Esophagus muscularis mucosa (tissue), 4 donors: Measurements from ENCODE around the gene ZNF862. TPM values are rescaled to one million over a fixed set of nuclear protein-coding genes. Genes with fewer than 3 reads are reported as not detected.

Experiments
- DNase-seq: peaks from one replicate; pipeline ENCODE4 v3.0.0-alpha.2; 2017; ENCODE audit errors: extremely low spot score
- H3K27ac ChIP-seq, 4 donors: fragments of 200-600 bp; sonication (generic); replicated peaks in 1 of 4; 1 replicate in 3 of 4; 2 replicates in 1 of 4; pipeline ENCODE4 v1.5.1; 2016 to 2019; ENCODE audit warnings: mild to moderate bottlenecking in 1 of 4
- H3K27me3 ChIP-seq, 4 donors: fragments of 200-600 bp; sonication (generic); one replicate each; pipeline versions ENCODE4 v1.5.1 to v1.6.0; 2016 to 2019
- H3K36me3 ChIP-seq, 4 donors: fragments of 200-600 bp; sonication (generic); one replicate each; pipeline ENCODE4 v1.5.1; 2016 to 2019
- H3K4me1 ChIP-seq, 4 donors: fragments of 200-600 bp; sonication (generic); one replicate each; pipeline ENCODE4 v1.5.1; 2016 to 2019
- H3K4me3 ChIP-seq, 4 donors: fragments of 200-600 bp; sonication (generic); 1 replicate in 2 of 4; 2 replicates in 2 of 4; pipeline ENCODE4 v1.5.1; 2016 to 2019; ENCODE audit warnings: mild to moderate bottlenecking in 4 of 4, moderate library complexity in 1 of 4
- H3K9me3 ChIP-seq, 4 donors: fragments of 200-600 bp; sonication (generic); 1 replicate in 3 of 4; 2 replicates in 1 of 4; pipeline ENCODE4 v1.5.1; 2016 to 2019
- EP300 ChIP-seq: sonication (generic); formaldehyde crosslinking; IDR thresholded peaks from one replicate; pipeline ENCODE4 v1.6.1; 2017; ENCODE audit warnings: antibody characterized with exemption
- POLR2A ChIP-seq: fragments of 450-650 bp; IDR thresholded peaks from one replicate; pipeline ENCODE4 v1.6.1; 2017; ENCODE audit warnings: antibody characterized with exemption, moderate library complexity, mild to moderate bottlenecking, low read depth
- POLR2AphosphoS5 ChIP-seq, 2 donors: sonication (generic); formaldehyde crosslinking; IDR thresholded peaks; one replicate each; pipeline ENCODE4 v1.6.1; 2017; ENCODE audit warnings: antibody characterized with exemption in 2 of 2
- WGBS: methylation state at CpG from one replicate; pipeline ENCODE4 v1.1.5; 2018; 5-methylcytosine and 5-hydroxymethylcytosine counted together
- intact Hi-C: fragments of 100-400 bp; cut with DNase I; formaldehyde crosslinking; loops from one replicate; pipeline ENCODE4 v1.15.1; 2023
- total RNA-seq, 4 donors: library from RNA; depleted of rRNA; stranded (reverse); fragments of >200 nt; gene quantifications; one replicate each; pipeline versions ENCODE4 v1.1.0 to v1.2.1, GENCODE V29; 2016
- TF ChIP-seq, protein P1 (sequence below), 3 experiments: fragments of 200-600 bp in 2 of 3; fragments of 450-650 bp in 1 of 3; sonication (generic) in 2 of 3; IDR thresholded peaks; one replicate each; pipeline ENCODE4 v1.5.1; 2017 to 2019; ENCODE audit warnings: antibody characterized with exemption in 3 of 3, mild to moderate bottlenecking in 2 of 3, moderate library complexity in 1 of 3

Gene ZNF862
- total RNA-seq, 4 donors from 2014 or later = 9.1 to 17.1 (median 13.3) TPM

DNA sequence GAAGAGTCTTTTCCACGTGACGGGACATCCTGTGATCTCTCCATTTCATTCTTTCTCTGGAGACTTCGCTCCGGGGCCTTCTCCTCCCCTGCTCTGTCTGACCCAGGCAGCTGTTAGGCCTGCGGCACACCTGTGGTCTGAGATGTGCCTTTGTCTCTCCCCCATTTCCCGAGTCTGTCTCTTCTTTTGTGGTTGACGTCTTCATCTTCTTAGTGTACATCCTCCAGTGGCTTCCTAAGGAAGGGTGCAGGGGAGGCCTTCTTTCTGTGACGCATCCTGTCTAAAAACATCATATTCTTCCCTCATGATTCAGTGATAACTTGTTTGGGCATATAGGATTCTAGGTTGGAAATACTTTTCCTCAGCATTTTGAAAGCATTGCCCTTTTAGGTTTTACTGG is 18.4 kb downstream of the ZNF862 start:
- Histone ChIP-seq H3K27me3 (no peaks in the 10 kb centered on the region), H3K27ac (no peak overlapping the region), H3K9me3 (no peaks in the 10 kb centered on the region), H3K4me3 (no peak overlapping the region), H3K36me3 (peaks cover 8 to 46% (median 40%) of the 10 kb centered on the region in 4 donors), H3K4me1 (peaks cover 11 to 20% (median 17%) of the 10 kb centered on the region in 4 donors)
- TF ChIP-seq EP300 (no peak), POLR2AphosphoS5 (IDR thresholded peaks at IDR 0.05) (no peak), POLR2A (no peak)
- TF ChIP-seq, protein P1, sequence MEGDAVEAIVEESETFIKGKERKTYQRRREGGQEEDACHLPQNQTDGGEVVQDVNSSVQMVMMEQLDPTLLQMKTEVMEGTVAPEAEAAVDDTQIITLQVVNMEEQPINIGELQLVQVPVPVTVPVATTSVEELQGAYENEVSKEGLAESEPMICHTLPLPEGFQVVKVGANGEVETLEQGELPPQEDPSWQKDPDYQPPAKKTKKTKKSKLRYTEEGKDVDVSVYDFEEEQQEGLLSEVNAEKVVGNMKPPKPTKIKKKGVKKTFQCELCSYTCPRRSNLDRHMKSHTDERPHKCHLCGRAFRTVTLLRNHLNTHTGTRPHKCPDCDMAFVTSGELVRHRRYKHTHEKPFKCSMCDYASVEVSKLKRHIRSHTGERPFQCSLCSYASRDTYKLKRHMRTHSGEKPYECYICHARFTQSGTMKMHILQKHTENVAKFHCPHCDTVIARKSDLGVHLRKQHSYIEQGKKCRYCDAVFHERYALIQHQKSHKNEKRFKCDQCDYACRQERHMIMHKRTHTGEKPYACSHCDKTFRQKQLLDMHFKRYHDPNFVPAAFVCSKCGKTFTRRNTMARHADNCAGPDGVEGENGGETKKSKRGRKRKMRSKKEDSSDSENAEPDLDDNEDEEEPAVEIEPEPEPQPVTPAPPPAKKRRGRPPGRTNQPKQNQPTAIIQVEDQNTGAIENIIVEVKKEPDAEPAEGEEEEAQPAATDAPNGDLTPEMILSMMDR (IDR thresholded peaks at IDR 0.05) = no peak
- DNase-seq = no peak
- WGBS = 93% methylated on average over 8 of the region's 8 CpGs
- intact Hi-C loops = no loop called here

DNA sequence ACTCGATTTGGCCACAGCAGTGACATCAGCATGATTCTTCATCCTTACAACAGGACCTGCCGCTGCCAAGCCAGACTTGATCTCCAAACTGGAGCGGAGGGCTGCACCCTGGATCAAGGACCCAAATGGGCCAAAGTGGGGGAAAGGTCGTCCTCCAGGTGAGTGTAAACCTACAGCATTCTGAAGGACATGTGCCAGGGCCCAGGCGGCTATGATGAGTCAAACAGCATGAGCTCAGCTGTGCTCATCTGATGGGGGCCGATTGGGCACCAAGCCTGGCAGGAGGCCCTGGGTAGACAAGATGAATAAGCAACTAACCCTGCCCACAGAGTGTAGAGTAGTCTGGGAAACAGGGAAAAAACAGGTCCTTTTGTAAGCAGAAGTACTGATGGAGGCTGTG is 21.2 kb downstream of the ZNF862 start:
- peaks cover 22 to 60% (median 57%) of the 10 kb centered on the region in 4 donors for H3K36me3 ChIP-seq
- TF ChIP-seq EP300 (no peak), POLR2A (no peak), POLR2AphosphoS5 (IDR thresholded peaks at IDR 0.05) (no peak)
- TF ChIP-seq, protein P1 (IDR thresholded peaks at IDR 0.05) = no peak
- no peak overlapping the region for H3K4me3 ChIP-seq
- peaks cover 11 to 19% (median 16%) of the 10 kb centered on the region in 4 donors for H3K4me1 ChIP-seq
- 93% methylated on average over 6 of the region's 6 CpGs for WGBS
- H3K27me3 ChIP-seq = no peaks in the 10 kb centered on the region
- intact Hi-C loops = no loop called here
- no peak for DNase-seq
- H3K9me3 ChIP-seq = no peaks in the 10 kb centered on the region
- no peak overlapping the region for H3K27ac ChIP-seq

DNA sequence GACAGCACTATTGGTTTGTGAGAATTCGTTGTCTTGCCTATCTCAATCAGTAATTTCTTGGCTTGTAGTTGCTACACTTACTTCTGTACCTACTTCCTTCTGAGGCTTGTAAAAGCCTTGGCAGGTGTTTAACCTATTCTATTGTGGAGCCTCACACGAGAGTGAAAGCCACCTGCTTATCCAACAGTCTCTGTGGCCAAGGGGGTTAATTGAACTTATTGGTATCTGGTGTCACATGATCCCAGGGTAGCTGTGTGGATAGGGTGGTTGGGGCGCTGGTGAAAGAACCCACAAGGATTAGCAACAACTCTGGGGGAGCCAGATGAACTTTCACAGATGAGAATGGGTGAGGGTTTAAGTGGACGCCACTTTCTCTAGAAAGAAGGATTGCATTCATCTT is 21.7 kb downstream of the ZNF862 start:
- Histone ChIP-seq H3K4me1 (peaks cover 6 to 14% (median 11%) of the 10 kb centered on the region in 4 donors), H3K36me3 (peaks cover 27 to 65% (median 62%) of the 10 kb centered on the region in 4 donors), H3K4me3 (no peak overlapping the region), H3K9me3 (no peaks in the 10 kb centered on the region), H3K27me3 (no peaks in the 10 kb centered on the region), H3K27ac (no peak overlapping the region)
- TF ChIP-seq POLR2A = no peak
- TF ChIP-seq, protein P1 (IDR thresholded peaks at IDR 0.05) = no peak
- TF ChIP-seq EP300 = no peak
- no peak for TF ChIP-seq POLR2AphosphoS5 (IDR thresholded peaks at IDR 0.05)
- WGBS = 93% methylated on average over 4 of the region's 4 CpGs
- intact Hi-C loops = no loop called here
- DNase-seq = no peak

DNA sequence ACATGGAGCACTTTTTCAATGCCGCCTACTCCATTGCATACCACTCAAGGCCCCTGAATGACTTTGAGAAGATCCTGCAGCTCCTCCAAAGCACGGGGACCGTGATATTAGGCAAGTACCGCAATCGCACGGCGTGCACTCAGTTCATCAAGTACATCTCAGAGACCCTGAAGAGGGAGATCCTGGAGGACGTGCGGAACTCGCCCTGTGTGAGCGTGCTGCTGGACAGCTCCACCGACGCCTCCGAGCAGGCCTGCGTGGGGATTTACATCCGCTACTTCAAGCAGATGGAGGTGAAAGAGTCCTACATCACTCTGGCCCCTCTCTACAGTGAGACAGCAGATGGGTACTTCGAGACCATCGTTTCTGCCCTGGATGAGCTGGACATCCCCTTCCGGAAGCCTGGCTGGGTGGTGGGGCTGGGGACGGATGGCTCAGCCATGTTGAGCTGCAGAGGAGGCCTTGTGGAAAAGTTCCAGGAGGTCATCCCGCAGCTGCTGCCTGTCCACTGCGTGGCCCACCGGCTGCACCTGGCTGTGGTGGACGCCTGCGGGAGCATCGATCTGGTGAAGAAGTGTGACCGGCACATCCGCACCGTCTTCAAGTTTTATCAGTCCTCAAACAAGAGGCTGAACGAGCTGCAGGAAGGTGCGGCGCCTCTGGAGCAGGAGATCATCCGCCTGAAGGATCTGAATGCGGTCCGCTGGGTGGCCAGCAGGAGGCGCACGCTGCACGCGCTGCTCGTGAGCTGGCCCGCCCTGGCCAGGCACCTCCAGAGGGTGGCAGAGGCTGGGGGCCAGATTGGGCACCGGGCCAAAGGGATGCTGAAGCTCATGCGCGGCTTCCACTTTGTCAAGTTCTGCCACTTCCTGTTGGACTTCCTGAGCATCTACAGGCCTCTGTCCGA is 22.9 kb downstream of the ZNF862 start:
- Histone ChIP-seq H3K4me1 (peaks cover 0 to 2% (median under 1%) of the 10 kb centered on the region in 4 donors), H3K9me3 (no peaks in the 10 kb centered on the region), H3K27ac (no peak overlapping the region), H3K4me3 (no peak overlapping the region), H3K36me3 (peaks cover 29 to 77% (median 73%) of the 10 kb centered on the region in 4 donors), H3K27me3 (no peaks in the 10 kb centered on the region)
- intact Hi-C loops = no loop called here
- WGBS = 73% methylated on average over 21 of the region's 45 CpGs
- DNase-seq = no peak
- TF ChIP-seq EP300 (no peak), POLR2A (no peak), POLR2AphosphoS5 (IDR thresholded peaks at IDR 0.05) (no peak)
- TF ChIP-seq, protein P1 (IDR thresholded peaks at IDR 0.05) = peak; percentile 21 to 49 (median 35)
